Mesodermal cell (in vitro differentiated cells): Measurements from ENCODE around the gene CLEC16A.
"Not testable (repeated sequence)": the region's sequence is repeated elsewhere in the genome, so short reads cannot be mapped to it uniquely, and the experiment has no call there.

Source experiments
- H3K27ac ChIP-seq: 2 replicates; pipeline ENCODE4 v1.7.0; 2013; ENCODE audit warnings: mild to moderate bottlenecking, low read depth, low read length, moderate library complexity; ENCODE audit not compliant: severe bottlenecking
- H3K36me3 ChIP-seq: 2 replicates; pipeline ENCODE4 v1.7.1; 2013; ENCODE audit warnings: mild to moderate bottlenecking, low read length, moderate library complexity; ENCODE audit not compliant: control insufficient read depth, insufficient read depth
- H3K4me1 ChIP-seq: one replicate; pipeline ENCODE4 v1.7.1; 2013; ENCODE audit warnings: mild to moderate bottlenecking, low read length; ENCODE audit not compliant: insufficient read depth, control insufficient read depth, poor library complexity, severe bottlenecking
- H3K4me3 ChIP-seq: 2 replicates; pipeline ENCODE4 v1.7.0; 2013; ENCODE audit warnings: low read length, control low read depth, mild to moderate bottlenecking; ENCODE audit not compliant: insufficient read depth, poor library complexity, severe bottlenecking; ENCODE audit errors: extremely low read depth
- H3K9me3 ChIP-seq: 2 replicates; pipeline ENCODE4 v1.7.1; 2013; ENCODE audit warnings: mild to moderate bottlenecking, low read length, moderate library complexity; ENCODE audit not compliant: control insufficient read depth
- WGBS, 2 experiments: methylation state at CpG; one replicate each; pipeline ENCODE4 v1.1.5; 2013; ENCODE audit warnings: missing lambda C conversion rate in 2 of 2; ENCODE audit not compliant: insufficient coverage in 2 of 2; 5-methylcytosine and 5-hydroxymethylcytosine counted together

CLEC16A gene

DNA sequence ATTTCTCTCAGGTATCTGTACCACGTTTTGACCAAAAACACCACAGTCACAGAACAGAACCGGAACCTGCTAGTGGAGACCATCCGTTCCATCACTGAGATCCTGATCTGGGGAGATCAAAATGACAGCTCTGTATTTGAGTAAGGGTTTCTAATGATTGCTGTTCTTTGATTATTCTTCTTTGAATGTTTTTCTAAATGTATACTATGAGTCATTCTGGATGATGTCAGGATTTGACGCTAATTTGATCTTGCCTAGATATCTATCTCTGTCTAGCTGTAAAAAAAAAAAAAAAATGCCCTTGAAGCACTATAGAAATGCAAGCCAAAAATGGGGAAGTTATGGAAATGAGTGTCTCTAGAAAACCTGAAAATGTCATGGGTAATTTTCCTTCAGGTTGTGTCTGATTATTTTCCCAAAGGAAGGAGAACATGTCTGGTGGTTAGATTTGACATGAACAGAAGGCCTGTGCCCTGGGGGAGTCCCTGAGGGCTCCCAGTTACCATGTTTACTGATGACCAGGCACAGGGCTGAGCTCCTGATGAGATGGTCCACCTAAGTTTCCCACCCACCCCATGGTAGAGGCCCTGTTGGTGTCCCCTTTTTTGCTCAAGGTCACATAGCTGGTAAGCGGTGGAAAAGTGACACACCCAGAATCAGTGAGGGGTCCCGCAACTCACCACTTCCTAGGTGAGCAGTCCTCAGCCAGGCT, 13.6 kb downstream of the CLEC16A start:
- Histone ChIP-seq H3K9me3 (no peaks in the 10 kb centered on the region), H3K27ac (no peak overlapping the region), H3K4me1 (peaks cover 63% of the 10 kb centered on the region), H3K36me3 (peaks cover 22% of the 10 kb centered on the region), H3K4me3 (no peak overlapping the region)
- WGBS, 2 experiments: 100% methylated on average over 1 of the region's 6 CpGs; no CpG with 5 or more reads in 1 of the 2 experiments

DNA sequence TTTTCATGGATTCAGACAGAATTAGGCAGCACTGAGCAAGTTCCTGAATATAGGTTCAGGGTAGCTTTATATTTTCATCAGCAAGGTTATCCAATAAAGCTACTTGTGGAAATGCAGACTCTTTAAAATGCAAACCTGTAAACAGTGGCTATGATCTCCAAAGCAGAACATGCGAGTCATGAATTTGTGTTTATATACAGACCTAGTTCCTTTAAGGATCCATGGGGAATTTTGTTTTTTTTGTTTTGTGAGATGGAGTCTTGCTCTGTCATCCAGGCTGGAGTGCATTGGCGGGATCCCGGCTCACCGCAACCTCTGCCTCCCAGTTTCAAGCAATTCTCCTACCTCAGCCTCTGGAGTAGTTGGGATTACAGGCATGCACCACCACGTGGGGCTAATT, 14.8 kb downstream of the CLEC16A start:
- Histone ChIP-seq H3K4me3 (no peak overlapping the region), H3K4me1 (peaks cover 58% of the 10 kb centered on the region), H3K9me3 (no peaks in the 10 kb centered on the region), H3K27ac (no peak overlapping the region), H3K36me3 (peaks cover 31% of the 10 kb centered on the region)
- WGBS, 2 experiments: 80 to 81% methylated on average over 1 to 4 of the region's 5 CpGs

GRCh38 chr16:10961231-10961630, 16.9 kb downstream of the CLEC16A start:
- 83 to 86% methylated on average over 5 of the region's 7 CpGs for WGBS, 2 experiments
- peaks cover 41% of the 10 kb centered on the region for H3K36me3 ChIP-seq
- peak overlapping the region; percentile 72 for H3K27ac ChIP-seq
- no peaks in the 10 kb centered on the region for H3K9me3 ChIP-seq
- H3K4me3 ChIP-seq: no peak overlapping the region
- H3K4me1 ChIP-seq: peaks cover 46% of the 10 kb centered on the region

GRCh38 chr16:10964039-10964890, 19.9 kb downstream of the CLEC16A start:
- Histone ChIP-seq H3K4me3 (no peak overlapping the region), H3K9me3 (no peaks in the 10 kb centered on the region), H3K27ac (no peak overlapping the region), H3K36me3 (peaks cover 43% of the 10 kb centered on the region), H3K4me1 (peaks cover 29% of the 10 kb centered on the region)
- 39 to 43% methylated on average over 14 to 16 of the region's 20 CpGs for WGBS, 2 experiments

DNA sequence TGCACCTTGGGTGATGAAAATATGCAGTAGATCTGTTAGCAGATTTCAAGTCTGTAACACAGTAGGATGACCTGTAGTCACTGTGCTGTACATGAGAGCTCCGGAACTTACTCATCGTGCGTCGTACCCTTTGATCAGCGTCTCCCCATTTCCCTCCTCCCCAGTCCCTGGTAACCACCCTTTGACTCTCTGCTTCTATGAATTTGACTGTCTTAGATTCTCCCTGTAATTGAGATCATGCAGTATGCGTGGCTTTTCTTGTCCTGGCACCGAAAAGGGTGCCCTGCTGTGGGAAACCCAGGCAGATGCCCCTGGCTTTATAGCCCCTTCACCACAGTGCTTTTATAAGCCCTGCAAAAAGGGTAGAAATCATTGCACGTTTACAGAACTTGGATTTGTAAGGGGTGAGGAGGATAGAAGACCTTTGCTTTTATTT, 20.5 kb downstream of the CLEC16A start:
- WGBS, 2 experiments: 98 to 100% methylated on average over 6 to 7 of the region's 8 CpGs
- Histone ChIP-seq H3K36me3 (peaks cover 49% of the 10 kb centered on the region), H3K9me3 (no peaks in the 10 kb centered on the region), H3K4me3 (no peak overlapping the region), H3K4me1 (peaks cover 27% of the 10 kb centered on the region), H3K27ac (no peak overlapping the region)

GRCh38 chr16:10965440-10966061, 21.2 kb downstream of the CLEC16A start:
- Histone ChIP-seq H3K36me3 (peaks cover 55% of the 10 kb centered on the region), H3K27ac (no peak overlapping the region), H3K4me3 (no peak overlapping the region), H3K9me3 (no peaks in the 10 kb centered on the region), H3K4me1 (peaks cover 23% of the 10 kb centered on the region)
- WGBS, 2 experiments: 97% methylated on average over 3 of the region's 6 CpGs; no CpG with 5 or more reads in 1 of the 2 experiments

DNA sequence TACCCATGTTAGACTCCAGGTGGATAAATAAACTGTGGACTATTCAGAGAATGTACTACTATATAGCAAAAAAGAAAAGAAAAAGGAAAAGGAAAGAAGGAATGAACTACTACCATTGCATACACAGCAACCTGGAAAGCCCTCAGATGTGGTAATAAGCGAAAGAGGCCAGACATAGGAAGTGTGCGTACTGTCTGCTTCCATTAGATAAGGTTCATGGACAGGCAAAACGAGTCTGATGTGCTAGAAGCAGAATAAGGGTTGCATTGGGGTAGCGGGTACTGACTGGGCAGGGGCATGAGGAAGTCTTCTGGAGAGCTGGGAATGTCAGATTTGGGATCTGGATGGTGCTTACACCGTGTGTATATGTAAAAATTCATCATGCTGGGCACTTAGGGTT, 21.8 kb downstream of the CLEC16A start:
- Histone ChIP-seq H3K27ac (no peak overlapping the region), H3K4me1 (peaks cover 17% of the 10 kb centered on the region), H3K36me3 (peaks cover 61% of the 10 kb centered on the region), H3K9me3 (no peaks in the 10 kb centered on the region), H3K4me3 (no peak overlapping the region)
- WGBS, 2 experiments: 71 to 97% methylated on average over 3 to 5 of the region's 5 CpGs

- H3K9me3 ChIP-seq, H3K4me3 ChIP-seq, H3K27ac ChIP-seq: not testable (repeated sequence)
- Histone ChIP-seq H3K36me3 (peaks cover 62% of the 10 kb centered on the region), H3K4me1 (peaks cover 13% of the 10 kb centered on the region)
- WGBS, 2 experiments: 71 to 80% methylated on average over 1 of the region's 4 CpGs
Observed at GRCh38 chr16:10966559-10966958, 22.2 kb downstream of the CLEC16A start.

DNA sequence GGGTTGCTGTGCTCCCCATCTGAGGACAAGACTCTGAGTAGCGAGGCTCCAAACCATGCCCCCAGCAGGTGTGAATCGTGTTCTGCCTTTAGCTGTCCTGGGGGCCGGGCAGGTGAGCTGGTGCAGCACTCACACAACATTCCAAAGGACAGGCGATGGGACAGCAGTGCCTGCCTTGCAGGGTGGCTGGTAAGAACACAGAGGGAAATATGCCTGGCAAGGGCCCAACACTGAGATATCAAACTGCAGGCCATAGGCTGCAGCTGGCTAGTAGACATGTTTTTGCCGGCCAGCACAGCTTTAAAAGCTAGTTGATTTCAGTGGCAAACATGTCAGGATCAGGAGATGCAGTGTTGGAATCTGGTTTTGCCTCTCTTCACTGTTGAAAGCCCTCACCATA, 23.6 kb downstream of the CLEC16A start:
- 82 to 90% methylated on average over 5 of the region's 5 CpGs for WGBS, 2 experiments
- H3K4me3 ChIP-seq: no peak overlapping the region
- no peak overlapping the region for H3K27ac ChIP-seq
- no peaks in the 10 kb centered on the region for H3K9me3 ChIP-seq
- peaks cover 13% of the 10 kb centered on the region for H3K4me1 ChIP-seq
- H3K36me3 ChIP-seq: peaks cover 61% of the 10 kb centered on the region

DNA sequence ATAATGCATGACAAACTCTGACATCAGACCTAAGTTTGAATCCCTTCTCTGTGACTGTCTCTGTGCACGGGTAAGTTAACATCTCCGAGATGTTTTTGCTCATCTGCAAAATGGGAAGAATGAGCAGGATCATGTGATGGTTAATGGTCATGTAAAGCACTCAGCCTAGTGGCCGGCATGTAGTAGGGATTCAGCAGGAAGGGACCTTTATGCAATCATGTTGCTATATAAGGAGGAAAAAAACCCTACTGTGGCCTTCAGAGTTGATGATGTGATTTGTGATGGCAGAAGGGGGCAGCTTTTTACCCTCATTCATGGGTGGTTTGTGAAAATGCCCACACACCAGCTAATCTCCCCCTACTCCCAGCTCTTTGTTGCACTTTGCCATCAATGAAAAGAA, 24.1 kb downstream of the CLEC16A start:
- peaks cover 61% of the 10 kb centered on the region for H3K36me3 ChIP-seq
- H3K27ac ChIP-seq: no peak overlapping the region
- WGBS, 2 experiments: 94 to 100% methylated on average over 2 to 3 of the region's 3 CpGs
- H3K4me1 ChIP-seq: peaks cover 13% of the 10 kb centered on the region
- H3K4me3 ChIP-seq: no peak overlapping the region
- no peaks in the 10 kb centered on the region for H3K9me3 ChIP-seq
